ENCODE results near the gene KIRREL2. TPM values are rescaled to one million over a fixed set of nuclear protein-coding genes. Genes with fewer than 3 reads are reported as not detected.
"Not testable (repeated sequence)": the region's sequence is repeated elsewhere in the genome, so short reads cannot be mapped to it uniquely, and the experiment has no call there.

KIRREL2 gene
- total RNA-seq, 1 experiment from 2014 or later, result not detected

DNA sequence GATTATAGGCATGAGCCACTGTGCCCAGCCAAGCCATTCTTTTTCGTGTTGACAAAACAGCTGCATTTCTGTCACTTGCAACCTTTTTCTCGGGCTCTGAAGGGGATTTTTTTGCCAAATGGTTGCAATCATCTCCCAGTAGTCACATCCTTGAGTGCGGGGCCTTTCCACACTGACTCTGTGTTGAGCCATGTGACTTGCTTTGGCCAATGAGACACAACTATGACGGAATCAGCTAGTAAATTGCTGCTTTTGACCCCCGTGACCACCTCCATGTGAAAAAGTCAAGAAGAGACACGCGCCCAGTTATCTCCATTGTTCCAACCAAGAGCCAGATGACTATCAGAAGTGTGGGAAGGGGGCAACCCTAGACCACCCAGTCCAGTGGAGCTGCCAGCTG is 22.7 kb upstream of the KIRREL2 start:
- no peak overlapping the region for H3K4me3 ChIP-seq
- no peaks in the 10 kb centered on the region for H3K4me1 ChIP-seq
- H3K27ac ChIP-seq, result no peak overlapping the region
- H3K27me3 ChIP-seq, result peaks cover 12% of the 10 kb centered on the region; the same call in 1 of the 2 replicates
- H3K9me3 ChIP-seq (replicated peaks), result no peaks in the 10 kb centered on the region
- no peak for DNase-seq
- no peaks in the 10 kb centered on the region for H3K36me3 ChIP-seq

GRCh38 chr19:35836096-35836495 is 20.6 kb upstream of the KIRREL2 start:
- peaks cover 12% of the 10 kb centered on the region; the same call in 1 of the 2 replicates for H3K27me3 ChIP-seq
- H3K9me3 ChIP-seq (replicated peaks); H3K36me3 ChIP-seq; DNase-seq; H3K27ac ChIP-seq; H3K4me3 ChIP-seq; H3K4me1 ChIP-seq: not testable (repeated sequence)

DNA sequence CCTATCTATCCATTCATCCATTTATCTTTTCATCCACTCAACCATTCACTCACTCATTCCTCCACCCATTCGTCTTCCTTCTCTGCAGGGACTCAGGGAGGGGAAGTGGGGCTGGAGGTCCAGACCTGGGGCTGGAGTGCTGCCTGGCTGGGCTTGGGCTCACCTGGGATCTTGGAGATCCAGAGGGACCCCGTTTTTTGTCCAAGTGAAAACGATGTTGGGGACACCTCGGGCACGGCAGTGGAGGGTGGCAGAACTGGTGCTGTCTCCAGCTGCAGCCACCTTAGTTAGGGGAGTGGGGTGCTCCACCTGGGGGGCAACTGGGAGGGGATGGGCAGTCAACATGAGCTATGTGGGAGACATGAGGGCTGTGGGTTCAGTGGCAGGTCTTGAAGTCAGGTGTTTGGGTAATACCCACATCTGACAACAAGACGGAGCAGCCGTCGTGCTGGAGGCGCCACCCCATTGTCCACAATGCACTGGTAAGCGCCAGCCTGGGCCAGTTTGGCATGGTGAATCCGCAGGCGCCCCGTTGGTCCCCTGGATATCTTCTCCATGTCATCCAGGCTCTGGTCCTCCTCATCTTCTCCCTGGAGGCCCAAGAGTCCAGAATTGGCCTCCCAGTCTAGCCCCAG is 14.6 kb upstream of the KIRREL2 start:
- H3K4me3 ChIP-seq, result no peak overlapping the region
- H3K27me3 ChIP-seq, result peaks cover 4% of the 10 kb centered on the region; the same call in 1 of the 2 replicates
- no peaks in the 10 kb centered on the region for H3K9me3 ChIP-seq (replicated peaks)
- H3K27ac ChIP-seq, result no peak overlapping the region
- H3K36me3 ChIP-seq, result no peaks in the 10 kb centered on the region
- DNase-seq, result no peak
- no peaks in the 10 kb centered on the region for H3K4me1 ChIP-seq

- no peaks in the 10 kb centered on the region for H3K36me3 ChIP-seq
- H3K4me1 ChIP-seq, result no peaks in the 10 kb centered on the region
- no peak overlapping the region for H3K27ac ChIP-seq
- no peak overlapping the region for H3K4me3 ChIP-seq
- DNase-seq, result no peak
- peaks cover 4% of the 10 kb centered on the region; the same call in 1 of the 2 replicates for H3K27me3 ChIP-seq
- H3K9me3 ChIP-seq (replicated peaks), result no peaks in the 10 kb centered on the region
These were observed 13.9 kb upstream of the KIRREL2 start for GRCh38 chr19:35842666-35843272.

DNA sequence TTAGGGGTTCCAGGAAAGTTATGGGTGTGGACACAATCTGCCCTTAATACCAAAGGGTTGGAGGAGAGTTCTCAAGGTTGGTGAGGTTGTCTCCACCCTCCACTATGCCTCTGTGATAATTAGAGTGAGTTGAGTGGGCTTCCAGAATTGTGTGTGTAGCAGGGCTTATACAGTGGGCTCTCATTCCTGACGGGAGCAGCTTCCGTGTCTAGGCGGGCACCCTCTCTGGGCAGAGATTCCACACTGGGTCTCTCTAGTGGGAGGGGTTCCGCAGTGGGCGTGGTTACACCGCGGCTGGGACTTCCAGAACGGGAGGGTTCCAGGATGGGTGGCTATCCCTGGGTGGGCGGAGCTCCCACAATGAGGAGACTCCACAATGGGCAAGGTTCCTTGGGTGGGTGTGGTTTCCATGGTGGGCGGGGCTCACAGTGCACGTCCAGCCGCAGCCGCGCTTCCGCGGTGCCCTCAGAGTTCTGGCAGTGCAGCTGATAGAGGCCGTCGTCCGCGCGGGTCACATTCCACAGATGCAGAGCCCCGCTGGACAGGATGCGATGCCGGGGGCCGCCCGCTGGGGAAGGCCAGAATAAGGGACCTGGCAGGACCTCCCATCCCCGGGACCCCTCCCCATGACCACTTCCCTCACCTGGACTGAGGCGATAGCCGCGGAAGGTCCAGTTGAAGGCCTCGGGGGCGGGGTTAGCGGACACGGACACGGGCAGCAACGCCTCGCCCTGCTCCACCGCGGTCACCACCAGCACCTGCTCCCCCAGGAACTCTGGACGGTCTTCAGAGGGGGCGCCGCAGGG is 12.8 kb upstream of the KIRREL2 start:
- Histone ChIP-seq H3K4me1 (no peaks in the 10 kb centered on the region), H3K9me3 (replicated peaks) (no peaks in the 10 kb centered on the region), H3K27me3 (peaks cover 7% of the 10 kb centered on the region), H3K36me3 (no peaks in the 10 kb centered on the region), H3K27ac (no peak overlapping the region), H3K4me3 (no peak overlapping the region)
- DNase-seq, result no peak

DNA sequence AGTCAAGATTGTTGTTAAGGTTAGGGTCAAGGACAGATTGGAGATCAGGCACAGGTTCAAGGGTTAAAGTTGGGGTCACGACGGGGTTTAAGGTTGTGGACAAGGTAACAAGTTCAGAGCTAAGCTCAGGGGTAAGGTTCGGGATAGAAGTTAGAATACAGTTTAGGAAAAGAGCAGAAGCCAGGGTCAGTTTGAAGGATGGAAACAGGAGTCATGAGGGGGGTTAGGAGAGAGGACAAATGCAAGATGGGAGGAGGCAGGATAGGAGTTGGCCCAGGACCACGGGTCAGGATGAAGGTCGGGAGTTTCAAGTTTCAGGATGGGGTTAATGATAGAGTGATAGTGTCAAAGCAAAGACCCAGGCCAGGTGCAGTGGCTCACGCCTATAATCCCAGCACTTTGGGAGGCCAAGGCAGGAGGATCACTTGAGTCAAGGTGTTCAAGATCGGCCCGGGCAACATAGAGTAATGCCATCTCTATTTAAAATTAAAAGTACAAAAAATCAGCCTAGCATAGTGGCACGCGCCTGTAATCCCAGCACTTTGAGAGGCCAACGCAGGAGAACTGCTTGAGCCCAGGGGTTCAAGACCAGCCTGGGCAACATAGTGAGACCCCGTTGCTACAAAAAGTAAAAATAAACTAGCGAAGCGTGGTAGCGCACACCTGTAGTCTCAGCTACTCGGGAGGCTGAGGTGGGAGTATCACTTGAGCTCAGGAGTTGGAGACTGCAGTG is 12.1 kb upstream of the KIRREL2 start:
- DNase-seq, result no peak
- H3K27me3 ChIP-seq, result peaks cover 14% of the 10 kb centered on the region

GRCh38 chr19:35845215-35846037 is 11.3 kb upstream of the KIRREL2 start:
- Histone ChIP-seq H3K4me1 (no peaks in the 10 kb centered on the region), H3K4me3 (no peak overlapping the region), H3K9me3 (replicated peaks) (no peaks in the 10 kb centered on the region), H3K27me3 (peaks cover 20% of the 10 kb centered on the region), H3K27ac (no peak overlapping the region), H3K36me3 (no peaks in the 10 kb centered on the region)
- DNase-seq, result no peak

More for the DNA sequence above, 12.1 kb upstream of the KIRREL2 start:
- Histone ChIP-seq H3K36me3 (no peaks in the 10 kb centered on the region), H3K4me3 (no peak overlapping the region), H3K4me1 (no peaks in the 10 kb centered on the region), H3K9me3 (replicated peaks) (no peaks in the 10 kb centered on the region), H3K27ac (no peak overlapping the region)

- Histone ChIP-seq H3K4me1 (no peaks in the 10 kb centered on the region), H3K4me3 (no peak overlapping the region), H3K27me3 (peaks cover 22% of the 10 kb centered on the region), H3K36me3 (no peaks in the 10 kb centered on the region), H3K27ac (no peak overlapping the region), H3K9me3 (replicated peaks) (no peaks in the 10 kb centered on the region)
- DNase-seq, result no peak
These were observed 10.6 kb upstream of the KIRREL2 start for GRCh38 chr19:35846038-35846668.

GRCh38 chr19:35847911-35848310 is 8.8 kb upstream of the KIRREL2 start:
- H3K27me3 ChIP-seq, result peaks cover 27% of the 10 kb centered on the region

GRCh38 chr19:35848486-35848885 is 8.2 kb upstream of the KIRREL2 start:
- Histone ChIP-seq H3K27ac (no peak overlapping the region), H3K27me3 (peaks cover 33% of the 10 kb centered on the region), H3K36me3 (no peaks in the 10 kb centered on the region)

More at GRCh38 chr19:35847911-35848310, 8.8 kb upstream of the KIRREL2 start:
- Histone ChIP-seq H3K36me3 (no peaks in the 10 kb centered on the region), H3K9me3 (replicated peaks) (no peaks in the 10 kb centered on the region), H3K4me1 (no peaks in the 10 kb centered on the region), H3K27ac (no peak overlapping the region), H3K4me3 (no peak overlapping the region)
- DNase-seq, result no peak

DNA sequence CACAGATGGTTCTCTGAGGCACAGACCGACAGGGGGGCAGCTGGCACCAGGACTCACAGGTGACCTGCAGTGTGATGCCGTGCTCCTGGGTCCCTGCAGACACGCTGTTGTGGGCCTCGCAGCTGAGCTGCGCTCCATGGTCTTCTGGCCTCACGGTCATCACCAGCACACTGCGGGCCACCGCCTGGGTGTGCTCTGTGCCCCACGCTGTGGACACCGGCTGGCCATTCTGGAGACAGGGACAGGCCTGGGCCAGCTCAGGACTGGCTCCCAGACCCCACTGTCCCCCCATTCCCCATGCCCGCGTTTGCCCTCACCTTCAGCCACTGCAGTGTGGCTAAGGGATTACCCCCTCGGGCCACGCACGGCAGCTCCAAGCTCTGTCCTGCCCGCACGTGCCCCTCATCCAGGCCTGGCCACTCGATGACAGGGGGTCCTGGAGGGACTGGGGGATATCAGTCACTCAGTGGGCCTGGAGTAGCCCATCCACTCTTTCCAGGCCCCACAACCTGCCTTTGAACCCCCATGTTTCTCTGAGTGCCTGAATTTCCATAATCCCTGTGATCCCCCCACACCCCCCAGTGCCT is 7.7 kb upstream of the KIRREL2 start:
- Histone ChIP-seq H3K4me3 (no peak overlapping the region), H3K36me3 (no peaks in the 10 kb centered on the region), H3K27ac (no peak overlapping the region), H3K9me3 (replicated peaks) (no peaks in the 10 kb centered on the region), H3K27me3 (peaks cover 35% of the 10 kb centered on the region), H3K4me1 (no peaks in the 10 kb centered on the region)
- no peak for DNase-seq

More at GRCh38 chr19:35848486-35848885, 8.2 kb upstream of the KIRREL2 start:
- H3K9me3 ChIP-seq (replicated peaks), result no peaks in the 10 kb centered on the region
- DNase-seq, result no peak
- H3K4me3 ChIP-seq, result no peak overlapping the region
- no peaks in the 10 kb centered on the region for H3K4me1 ChIP-seq

- no peak overlapping the region for H3K4me3 ChIP-seq
- DNase-seq, result no peak
- H3K27ac ChIP-seq, result no peak overlapping the region
- H3K27me3 ChIP-seq, result peaks cover 59% of the 10 kb centered on the region
- no peaks in the 10 kb centered on the region for H3K4me1 ChIP-seq
- no peaks in the 10 kb centered on the region for H3K36me3 ChIP-seq
- no peaks in the 10 kb centered on the region for H3K9me3 ChIP-seq (replicated peaks)
These were observed 5.3 kb upstream of the KIRREL2 start for GRCh38 chr19:35851213-35852028.

Measured in SJCRH30 (cell line).